Neural cell (in vitro differentiated cells): ENCODE measurements around the gene GRAMD4.

Source experiments
- POLR2AphosphoS5 ChIP-seq: IDR thresholded peaks from 2 replicates; pipeline ENCODE4 v1.6.1; 2012
- TF ChIP-seq, protein P1 (sequence below): fragments of 450-650 bp; IDR thresholded peaks from 2 replicates; pipeline ENCODE4 v1.5.1; 2014; ENCODE audit warnings: antibody characterized with exemption, mild to moderate bottlenecking, moderate library complexity; ENCODE audit not compliant: poor library complexity, severe bottlenecking
- TF ChIP-seq, protein P2 (sequence below): IDR thresholded peaks from 2 replicates; pipeline ENCODE4 v1.6.1; 2012; ENCODE audit warnings: borderline replicate concordance

DNA sequence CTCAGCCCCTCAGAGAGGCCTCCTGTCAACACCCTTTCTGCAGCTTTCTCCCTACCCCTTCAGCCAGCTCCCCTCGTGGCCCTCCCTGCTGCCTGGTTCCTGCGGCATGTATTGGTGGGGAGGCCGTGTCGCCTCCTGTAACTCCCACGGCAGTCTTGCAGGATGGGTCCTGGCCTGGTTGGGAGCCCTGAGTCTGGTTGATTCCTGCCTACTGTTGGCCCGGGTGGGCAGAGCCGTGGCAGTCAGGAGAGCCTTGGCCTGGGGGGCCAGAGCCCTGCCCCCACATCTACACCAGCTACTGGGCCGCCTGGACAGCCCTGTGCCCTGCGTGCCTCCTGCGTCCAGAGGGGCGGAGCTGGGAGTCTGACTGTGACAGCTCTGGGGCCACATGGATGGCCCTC, 30.3 kb upstream of the GRAMD4 start:
- TF ChIP-seq, protein P1, sequence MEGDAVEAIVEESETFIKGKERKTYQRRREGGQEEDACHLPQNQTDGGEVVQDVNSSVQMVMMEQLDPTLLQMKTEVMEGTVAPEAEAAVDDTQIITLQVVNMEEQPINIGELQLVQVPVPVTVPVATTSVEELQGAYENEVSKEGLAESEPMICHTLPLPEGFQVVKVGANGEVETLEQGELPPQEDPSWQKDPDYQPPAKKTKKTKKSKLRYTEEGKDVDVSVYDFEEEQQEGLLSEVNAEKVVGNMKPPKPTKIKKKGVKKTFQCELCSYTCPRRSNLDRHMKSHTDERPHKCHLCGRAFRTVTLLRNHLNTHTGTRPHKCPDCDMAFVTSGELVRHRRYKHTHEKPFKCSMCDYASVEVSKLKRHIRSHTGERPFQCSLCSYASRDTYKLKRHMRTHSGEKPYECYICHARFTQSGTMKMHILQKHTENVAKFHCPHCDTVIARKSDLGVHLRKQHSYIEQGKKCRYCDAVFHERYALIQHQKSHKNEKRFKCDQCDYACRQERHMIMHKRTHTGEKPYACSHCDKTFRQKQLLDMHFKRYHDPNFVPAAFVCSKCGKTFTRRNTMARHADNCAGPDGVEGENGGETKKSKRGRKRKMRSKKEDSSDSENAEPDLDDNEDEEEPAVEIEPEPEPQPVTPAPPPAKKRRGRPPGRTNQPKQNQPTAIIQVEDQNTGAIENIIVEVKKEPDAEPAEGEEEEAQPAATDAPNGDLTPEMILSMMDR: no peak
- TF ChIP-seq, protein P2, sequence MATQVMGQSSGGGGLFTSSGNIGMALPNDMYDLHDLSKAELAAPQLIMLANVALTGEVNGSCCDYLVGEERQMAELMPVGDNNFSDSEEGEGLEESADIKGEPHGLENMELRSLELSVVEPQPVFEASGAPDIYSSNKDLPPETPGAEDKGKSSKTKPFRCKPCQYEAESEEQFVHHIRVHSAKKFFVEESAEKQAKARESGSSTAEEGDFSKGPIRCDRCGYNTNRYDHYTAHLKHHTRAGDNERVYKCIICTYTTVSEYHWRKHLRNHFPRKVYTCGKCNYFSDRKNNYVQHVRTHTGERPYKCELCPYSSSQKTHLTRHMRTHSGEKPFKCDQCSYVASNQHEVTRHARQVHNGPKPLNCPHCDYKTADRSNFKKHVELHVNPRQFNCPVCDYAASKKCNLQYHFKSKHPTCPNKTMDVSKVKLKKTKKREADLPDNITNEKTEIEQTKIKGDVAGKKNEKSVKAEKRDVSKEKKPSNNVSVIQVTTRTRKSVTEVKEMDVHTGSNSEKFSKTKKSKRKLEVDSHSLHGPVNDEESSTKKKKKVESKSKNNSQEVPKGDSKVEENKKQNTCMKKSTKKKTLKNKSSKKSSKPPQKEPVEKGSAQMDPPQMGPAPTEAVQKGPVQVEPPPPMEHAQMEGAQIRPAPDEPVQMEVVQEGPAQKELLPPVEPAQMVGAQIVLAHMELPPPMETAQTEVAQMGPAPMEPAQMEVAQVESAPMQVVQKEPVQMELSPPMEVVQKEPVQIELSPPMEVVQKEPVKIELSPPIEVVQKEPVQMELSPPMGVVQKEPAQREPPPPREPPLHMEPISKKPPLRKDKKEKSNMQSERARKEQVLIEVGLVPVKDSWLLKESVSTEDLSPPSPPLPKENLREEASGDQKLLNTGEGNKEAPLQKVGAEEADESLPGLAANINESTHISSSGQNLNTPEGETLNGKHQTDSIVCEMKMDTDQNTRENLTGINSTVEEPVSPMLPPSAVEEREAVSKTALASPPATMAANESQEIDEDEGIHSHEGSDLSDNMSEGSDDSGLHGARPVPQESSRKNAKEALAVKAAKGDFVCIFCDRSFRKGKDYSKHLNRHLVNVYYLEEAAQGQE: no peak
- TF ChIP-seq POLR2AphosphoS5: no peak
